HepG2 (cell line): ENCODE data around the gene PRAC1. TPM values are rescaled to one million over a fixed set of nuclear protein-coding genes. Genes with fewer than 3 reads are reported as not detected.

Source experiments
- ATAC-seq: fragments of 200-7000 bp; cut with Tn5 transposase; 3 replicates; pipeline ENCODE4 v1.9.1; 2020; ENCODE audit warnings: mild to moderate bottlenecking, moderate library complexity
- BruUV-seq: library from RNA; stranded (reverse); fragments of 400-500 nt; replicated peaks from 2 replicates; lab custom pipeline; 2021; lab: Mats Ljungman, UMichigan
- CTCF ChIA-PET: fragments of 300-600 bp; formaldehyde crosslinking; extraction: SDS; loops from one replicate; lab custom pipeline; 2021; ENCODE audit warnings: low total read pairs, inconsistent platforms, low intra/inter-chr PET ratio; lab: Yijun Ruan, JAX
- POLR2A ChIA-PET: fragments of 350-600 bp; sonication (Branson Sonifier 250); formaldehyde crosslinking; loops from one replicate; lab custom pipeline; 2020; ENCODE audit warnings: antibody characterized with exemption, inconsistent platforms; lab: Yijun Ruan, JAX
- DNase-seq: peaks from one replicate; pipeline ENCODE4 v3.0.0-alpha.2; 2015; ENCODE audit warnings: low spot score
- FAIRE-seq: peaks from 3 replicates; lab custom pipeline; 2011; peaks lifted over from hg19 to GRCh38; lab: Jason Lieb, UNC
- H2AFZ ChIP-seq: one replicate; pipeline ENCODE4 v1.6.1; 2011; ENCODE audit warnings: low read length, inconsistent platforms
- H3K27ac ChIP-seq: fragments of 300-600 bp; 3 replicates; pipeline ENCODE4 v1.8.0; 2011; ENCODE audit warnings: mixed run types, mild to moderate bottlenecking, mixed read lengths, low read length, inconsistent platforms; ENCODE audit not compliant: insufficient read depth; ENCODE audit errors: extremely low read length
- H3K27me3 ChIP-seq, 2 experiments: fragments of 200-600 bp in 1 of 2; 2 replicates in 1 of 2; 3 replicates in 1 of 2; pipeline versions ENCODE4 v1.6.0 to v1.8.0; 2011; ENCODE audit warnings: low read length in 2 of 2, mild to moderate bottlenecking in 2 of 2, moderate library complexity in 2 of 2, inconsistent platforms in 1 of 2; ENCODE audit not compliant: insufficient read depth in 2 of 2, control insufficient read depth in 1 of 2
- H3K36me3 ChIP-seq, 2 experiments: fragments of 200-600 bp in 1 of 2; replicated peaks in 1 of 2; 2 replicates in 1 of 2; 3 replicates in 1 of 2; pipeline versions ENCODE4 v1.5.1 to v1.8.0; 2011; ENCODE audit warnings: low read length in 2 of 2, inconsistent platforms in 1 of 2; ENCODE audit not compliant: insufficient read depth in 2 of 2, control insufficient read depth in 1 of 2
- H3K4me1 ChIP-seq: 2 replicates; pipeline ENCODE4 v1.5.1; 2012; ENCODE audit warnings: low read length, inconsistent platforms; ENCODE audit not compliant: insufficient read depth
- H3K4me2 ChIP-seq: 2 replicates; pipeline ENCODE4 v1.6.0; 2011; ENCODE audit warnings: low read depth, low read length, inconsistent platforms
- H3K4me3 ChIP-seq, 3 experiments: fragments of 200-600 bp in 1 of 3; sonication (generic), shearing (Covaris generic) in 1 of 3; replicated peaks in 1 of 3; 2 replicates each; pipeline ENCODE4 v1.5.1; 2011 to 2016; ENCODE audit warnings: low read length in 3 of 3, inconsistent platforms in 2 of 3, low read depth in 2 of 3, mild to moderate bottlenecking in 2 of 3, control low read depth in 1 of 3, mixed read lengths in 1 of 3; ENCODE audit not compliant: insufficient read depth in 1 of 3
- H3K79me2 ChIP-seq: one replicate; pipeline ENCODE4 v1.6.1; 2011; ENCODE audit warnings: low read length, inconsistent platforms; ENCODE audit not compliant: insufficient read depth
- H3K9ac ChIP-seq: 2 replicates; pipeline ENCODE4 v1.6.0; 2011; ENCODE audit warnings: mild to moderate bottlenecking, low read depth, low read length, inconsistent platforms; ENCODE audit not compliant: insufficient read depth
- H3K9me3 ChIP-seq: 2 replicates; pipeline ENCODE4 v1.5.1; 2012; ENCODE audit warnings: mild to moderate bottlenecking, low read length
- H4K20me1 ChIP-seq: 2 replicates; pipeline ENCODE4 v1.6.0; 2011; ENCODE audit warnings: inconsistent platforms, mild to moderate bottlenecking, low read length, moderate library complexity; ENCODE audit not compliant: insufficient read depth
- NFIB ChIP-seq: sonication (generic); formaldehyde crosslinking; IDR thresholded peaks from 2 replicates; pipeline ENCODE4 v1.9.0; 2021; ENCODE audit warnings: missing genetic modification reagents, mild to moderate bottlenecking, borderline replicate concordance
- SIX1 ChIP-seq: sonication (generic); formaldehyde crosslinking; IDR thresholded peaks from 2 replicates; pipeline ENCODE4 v1.4.0; 2020; ENCODE audit warnings: missing genetic modification reagents, borderline replicate concordance
- TCF7L2 ChIP-seq: IDR thresholded peaks from 2 replicates; pipeline ENCODE4 v1.6.1; 2011; ENCODE audit warnings: mild to moderate bottlenecking, low read depth, low read length, moderate library complexity
- ZBTB38 ChIP-seq: sonication (generic); formaldehyde crosslinking; IDR thresholded peaks from 2 replicates; pipeline ENCODE4 v1.5.1; 2020; ENCODE audit warnings: mild to moderate bottlenecking, missing genetic modification reagents
- ZFP1 ChIP-seq: IDR thresholded peaks from 2 replicates; pipeline ENCODE4 v1.6.1; 2016
- ZNF331 ChIP-seq: sonication (generic); formaldehyde crosslinking; IDR thresholded peaks from 2 replicates; pipeline ENCODE4 v1.4.0; 2020; ENCODE audit warnings: missing genetic modification reagents
- ZNF570 ChIP-seq: sonication (generic); formaldehyde crosslinking; IDR thresholded peaks from 2 replicates; pipeline ENCODE4 v1.4.0; 2020; ENCODE audit warnings: mild to moderate bottlenecking, missing genetic modification reagents, borderline replicate concordance
- WGBS: methylation state at CpG from one replicate; pipeline ENCODE4 v1.1.6; 2017; ENCODE audit warnings: low lambda C conversion rate; 5-methylcytosine and 5-hydroxymethylcytosine counted together
- in situ Hi-C: cut with HindIII; loops from 2 replicates; pipeline ENCODE4 v1.10.0; 2017; ENCODE audit warnings: low pct_unique_long_range_greater_than_20kb; ENCODE audit not compliant: extremely low pct_ligation_motif_present
- intact Hi-C: fragments of 100-400 bp; cut with micrococcal nuclease; formaldehyde crosslinking; loops from one replicate; pipeline ENCODE4 v1.10.0; 2022; ENCODE audit not compliant: unreplicated experiment
- polyA plus RNA-seq, 8 experiments: library from polyadenylated mRNA; depleted of rRNA in 3 of 8; stranded (reverse) in 7 of 8; unstranded in 1 of 8; fragments of >200 nt; fragmentation: Illumina TruSeq in 4 of 8; extraction: Trizol in 4 of 8; gene quantifications; 2 replicates each; pipeline versions ENCODE4 v1.2.1 to v1.2.3, GENCODE V29; 2011 to 2016; ENCODE audit warnings: low read depth in 4 of 8, missing spikeins in 1 of 8, mixed read lengths in 1 of 8; ENCODE audit not compliant: insufficient read depth in 1 of 8
- total RNA-seq, 5 experiments: library from RNA; depleted of rRNA; stranded (reverse); fragments of >200 nt; fragmentation: Illumina TruSeq; extraction: Trizol; gene quantifications; 2 replicates each; pipeline ENCODE4 v1.2.3, GENCODE V29; 2016; ENCODE audit warnings: low read depth in 1 of 5
- TF ChIP-seq, protein P1 (sequence below): IDR thresholded peaks from 2 replicates; pipeline ENCODE4 v1.6.1; 2018; ENCODE audit warnings: missing genetic modification reagents, mild to moderate bottlenecking, missing compliant biosample characterization
- TF ChIP-seq, protein P2 (sequence below): sonication (generic); formaldehyde crosslinking; IDR thresholded peaks from 2 replicates; pipeline ENCODE4 v1.9.0; 2022; ENCODE audit warnings: low read depth, missing genetic modification reagents

Gene PRAC1
- total and polyA plus RNA-seq, 2 of the 13 experiments (the other 11 are each of a cell fraction or from before 2014, with no cell fraction given) = not detected

DNA sequence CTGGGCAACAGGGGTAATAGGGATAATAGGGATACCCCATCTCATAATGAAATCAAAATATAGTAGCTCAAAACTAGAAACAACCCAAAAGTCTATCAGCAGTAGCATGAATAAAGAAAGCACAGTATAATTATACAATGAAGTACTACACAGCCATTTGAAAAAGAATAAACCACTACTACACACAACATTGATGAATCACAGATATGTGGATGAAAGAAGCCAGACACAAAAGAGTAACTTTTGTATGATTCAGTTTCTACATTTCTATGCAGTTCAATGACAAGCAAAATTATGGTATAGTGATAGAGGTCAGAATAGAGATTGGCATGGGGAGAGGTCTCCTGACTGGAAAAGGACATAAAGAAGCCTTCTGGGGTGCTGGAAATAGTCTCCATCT is 9.0 kb upstream of the PRAC1 start (continued):
- TF ChIP-seq, protein P1, sequence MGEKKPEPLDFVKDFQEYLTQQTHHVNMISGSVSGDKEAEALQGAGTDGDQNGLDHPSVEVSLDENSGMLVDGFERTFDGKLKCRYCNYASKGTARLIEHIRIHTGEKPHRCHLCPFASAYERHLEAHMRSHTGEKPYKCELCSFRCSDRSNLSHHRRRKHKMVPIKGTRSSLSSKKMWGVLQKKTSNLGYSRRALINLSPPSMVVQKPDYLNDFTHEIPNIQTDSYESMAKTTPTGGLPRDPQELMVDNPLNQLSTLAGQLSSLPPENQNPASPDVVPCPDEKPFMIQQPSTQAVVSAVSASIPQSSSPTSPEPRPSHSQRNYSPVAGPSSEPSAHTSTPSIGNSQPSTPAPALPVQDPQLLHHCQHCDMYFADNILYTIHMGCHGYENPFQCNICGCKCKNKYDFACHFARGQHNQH (CRISPR knock-in tag) = no peak

DNA sequence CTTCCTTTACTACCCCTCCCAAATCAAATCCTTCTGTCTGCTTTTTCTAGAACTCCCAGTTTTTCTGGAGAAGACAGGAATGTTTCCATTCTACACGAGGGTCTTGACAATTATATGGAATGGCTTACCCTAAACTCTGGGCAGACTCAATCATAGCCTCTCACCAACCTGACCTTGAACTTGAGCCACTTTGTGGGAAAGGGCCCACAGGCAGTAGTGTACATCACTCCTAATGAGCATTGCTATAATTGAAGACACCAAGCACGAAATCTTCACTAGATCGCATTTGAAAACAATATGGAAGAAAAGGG is 7.9 kb upstream of the PRAC1 start:
- BruUV-seq = no TSS peak
- no peak overlapping the region for H3K4me2 ChIP-seq
- no peak overlapping the region for H3K9ac ChIP-seq
- peaks cover 8% of the 10 kb centered on the region for H3K4me1 ChIP-seq
- DNase-seq (no peak), ATAC-seq (no peak), FAIRE-seq (no peak)
- H3K79me2 ChIP-seq = no peaks in the 10 kb centered on the region
- TF ChIP-seq, protein P2, sequence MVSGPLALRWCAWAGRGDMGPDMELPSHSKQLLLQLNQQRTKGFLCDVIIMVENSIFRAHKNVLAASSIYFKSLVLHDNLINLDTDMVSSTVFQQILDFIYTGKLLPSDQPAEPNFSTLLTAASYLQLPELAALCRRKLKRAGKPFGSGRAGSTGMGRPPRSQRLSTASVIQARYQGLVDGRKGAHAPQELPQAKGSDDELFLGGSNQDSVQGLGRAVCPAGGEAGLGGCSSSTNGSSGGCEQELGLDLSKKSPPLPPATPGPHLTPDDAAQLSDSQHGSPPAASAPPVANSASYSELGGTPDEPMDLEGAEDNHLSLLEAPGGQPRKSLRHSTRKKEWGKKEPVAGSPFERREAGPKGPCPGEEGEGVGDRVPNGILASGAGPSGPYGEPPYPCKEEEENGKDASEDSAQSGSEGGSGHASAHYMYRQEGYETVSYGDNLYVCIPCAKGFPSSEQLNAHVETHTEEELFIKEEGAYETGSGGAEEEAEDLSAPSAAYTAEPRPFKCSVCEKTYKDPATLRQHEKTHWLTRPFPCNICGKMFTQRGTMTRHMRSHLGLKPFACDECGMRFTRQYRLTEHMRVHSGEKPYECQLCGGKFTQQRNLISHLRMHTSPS (CRISPR knock-in tag) = no peak
- no peak for TF ChIP-seq ZFP1 (CRISPR knock-in tag)
- TF ChIP-seq ZNF570 = no peak
- TF ChIP-seq NFIB (CRISPR knock-in tag) = no peak
- TF ChIP-seq TCF7L2 = no peak
- TF ChIP-seq ZBTB38 (CRISPR knock-in tag) = no peak
- TF ChIP-seq SIX1 = no peak
- TF ChIP-seq ZNF331 = no peak
- H3K36me3 ChIP-seq = no peaks in the 10 kb centered on the region
- intact Hi-C loops = loop anchor here (1.0 kb wide), 1 partner anchor 13 kb away; no protein-coding TSS in a partner anchor
- ChIA-PET POLR2A (no interaction called here), CTCF (no interaction called here)
- peaks cover 20 to 96% of the 10 kb centered on the region in 2 experiments; a peak in 4 of 5 replicates for H3K27me3 ChIP-seq
- WGBS = 3% methylated on average over 3 of the region's 3 CpGs
- in situ Hi-C loops = no loop called here
- no peaks in the 10 kb centered on the region for H3K9me3 ChIP-seq
- H3K4me3 ChIP-seq = no peak overlapping the region
- no peak overlapping the region for H3K27ac ChIP-seq
- H2AFZ ChIP-seq = no peak overlapping the region
- peaks cover 4% of the 10 kb centered on the region; the same call in 1 of the 2 replicates for H4K20me1 ChIP-seq
